ENCODE data around the gene KLHL6.
"Not testable (repeated sequence)": the region's sequence is repeated elsewhere in the genome, so short reads cannot be mapped to it uniquely, and the experiment has no call there.

Gene KLHL6

DNA sequence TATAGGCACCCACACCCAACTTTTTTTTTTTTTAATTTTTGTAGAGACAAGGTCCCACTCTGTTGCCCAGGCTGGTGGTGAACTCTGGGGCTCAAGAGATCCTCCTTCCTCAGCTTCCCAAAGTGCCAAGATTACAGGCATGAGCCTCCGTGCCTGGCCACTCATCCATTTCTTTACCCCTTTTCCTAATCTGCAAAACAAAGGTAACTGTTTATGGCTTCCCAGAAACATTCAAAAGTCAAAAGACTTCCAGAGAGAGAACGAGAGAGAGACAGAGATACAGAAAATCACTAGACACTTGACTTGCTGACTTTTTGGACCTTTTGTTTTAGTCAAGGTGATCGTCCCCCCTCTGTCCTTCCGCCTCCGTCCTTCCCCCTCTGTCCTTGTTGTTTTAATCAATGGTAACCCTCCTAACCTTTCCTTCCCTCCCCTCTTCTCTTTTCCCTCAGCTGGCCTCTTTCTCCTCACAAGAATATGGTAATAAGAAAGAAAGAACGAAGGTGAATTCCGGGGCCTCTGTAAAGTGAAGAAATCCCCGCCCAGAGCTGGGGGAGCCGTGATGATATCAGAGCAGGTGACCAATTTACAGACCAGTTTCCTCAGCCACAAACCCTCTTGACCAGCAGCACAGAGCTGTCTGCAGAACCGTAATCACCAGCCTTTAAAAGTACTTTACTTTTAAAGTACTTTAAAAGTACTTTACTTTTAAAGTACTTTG, 21.9 kb downstream of the KLHL6 start:
- in situ Hi-C loops (cut with HindIII; ENCODE audit: low sequenced_read_pairs) = no loop called here

DNA sequence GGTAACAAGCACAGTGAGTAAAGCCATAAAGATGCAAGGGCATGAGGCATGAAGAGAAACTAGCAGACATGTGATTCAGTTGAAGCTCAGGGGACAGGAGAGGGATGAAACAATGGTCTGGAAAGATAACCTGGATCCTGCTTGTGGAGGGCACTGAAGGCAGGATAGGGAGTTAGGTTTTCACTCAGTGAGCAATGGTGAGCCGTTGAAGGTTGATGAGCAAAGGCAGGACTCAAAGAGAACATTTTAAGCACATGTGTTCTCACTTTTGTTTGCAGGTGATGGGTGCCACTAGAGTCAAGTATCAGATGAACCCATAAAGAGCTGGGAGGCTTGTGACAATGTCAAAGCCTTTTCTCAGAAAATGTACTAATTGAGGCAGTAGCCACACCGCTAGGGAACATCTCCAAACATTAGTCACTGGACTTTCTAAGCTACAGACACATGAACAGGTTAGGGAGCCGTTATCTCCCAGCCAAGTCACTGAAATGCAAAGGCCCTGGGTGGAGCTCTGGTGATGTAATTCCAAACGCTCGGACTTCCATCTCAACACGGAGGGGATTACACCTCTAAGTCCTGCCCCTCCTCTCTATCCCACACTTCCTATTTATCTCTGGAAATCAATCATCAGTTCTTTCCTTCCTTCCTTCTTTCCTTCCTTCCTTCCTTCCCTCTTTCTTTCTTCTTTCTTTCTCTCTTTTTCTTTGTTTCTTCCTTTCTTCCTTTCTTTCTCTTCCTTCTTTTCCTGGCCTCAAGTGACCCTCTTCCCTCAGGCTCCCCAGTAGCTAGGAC, 22.7 kb downstream of the KLHL6 start:
- in situ Hi-C loops (cut with HindIII; ENCODE audit: low sequenced_read_pairs) = no loop called here

GRCh38 chr3:183529717-183530116, 25.8 kb downstream of the KLHL6 start:
- in situ Hi-C loops (cut with HindIII; ENCODE audit: low sequenced_read_pairs) = no loop called here

- in situ Hi-C loops (cut with HindIII; ENCODE audit: low sequenced_read_pairs) = no loop called here
These were observed 26.3 kb downstream of the KLHL6 start for GRCh38 chr3:183529185-183529584.

DNA sequence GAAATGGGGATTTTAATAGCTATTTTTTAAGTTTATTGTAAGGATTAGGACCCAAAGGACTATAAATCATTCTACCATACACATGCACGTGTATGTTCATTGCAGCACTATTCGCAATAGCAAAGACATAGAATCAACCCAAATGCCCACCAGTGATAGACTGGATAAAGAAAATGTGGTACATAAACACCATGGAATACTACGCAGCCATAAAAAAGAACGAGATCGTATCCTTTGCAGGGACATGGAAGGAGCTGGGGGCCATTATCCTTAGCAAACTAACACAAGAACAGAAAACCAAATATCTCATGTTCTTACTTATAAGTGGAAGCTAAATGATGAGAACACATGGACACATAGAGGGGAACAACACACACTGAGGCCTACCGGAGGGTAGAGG, 26.7 kb downstream of the KLHL6 start:
- in situ Hi-C loops (cut with HindIII; ENCODE audit: low sequenced_read_pairs) = not testable (repeated sequence)

DNA sequence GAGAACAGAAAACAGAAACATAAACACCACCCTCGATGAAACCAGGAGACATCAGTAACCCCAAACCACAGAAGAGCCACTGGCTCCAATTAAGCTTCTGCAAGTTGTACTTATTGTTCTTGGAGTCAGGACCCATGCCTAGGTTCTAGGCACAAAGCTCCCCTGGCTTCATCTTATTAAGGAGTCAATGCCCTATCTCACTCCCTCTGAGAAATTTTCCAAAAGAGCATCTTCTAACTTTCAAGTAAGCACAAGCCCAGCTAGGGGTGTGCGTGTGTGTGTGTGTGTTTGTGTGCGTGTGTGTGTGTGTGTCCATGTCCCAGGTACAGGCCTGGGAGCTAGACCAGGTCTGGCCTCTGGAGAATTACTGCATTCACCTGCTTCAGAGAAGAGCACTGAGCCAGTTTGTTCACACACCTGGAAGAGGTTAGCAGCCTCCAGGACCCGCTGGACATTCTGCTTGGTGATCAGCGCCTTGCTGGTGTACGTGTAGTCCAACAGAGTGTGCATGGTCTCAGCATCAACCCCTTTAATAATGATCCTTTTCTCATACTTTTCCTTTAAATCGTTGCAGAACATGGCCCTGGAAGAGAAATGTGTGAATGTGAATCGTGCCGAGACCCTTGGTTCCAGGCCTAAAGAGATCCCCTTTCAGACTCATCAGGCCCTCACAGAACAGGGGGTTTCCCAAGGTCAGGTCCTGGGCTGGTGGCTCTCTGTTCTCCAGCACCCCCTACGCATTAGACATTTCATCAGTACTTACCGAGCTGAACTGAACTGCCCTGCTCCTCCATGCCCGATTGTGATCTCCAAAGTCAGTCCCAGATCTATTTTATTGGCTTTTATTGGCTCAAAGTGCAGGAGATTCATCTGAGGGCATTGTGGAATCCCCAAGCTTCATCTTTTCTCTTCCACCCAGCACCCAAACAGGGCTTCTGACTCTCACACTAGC, 27.8 kb downstream of the KLHL6 start:
- in situ Hi-C loops (cut with HindIII; ENCODE audit: low sequenced_read_pairs) = no loop called here

DNA sequence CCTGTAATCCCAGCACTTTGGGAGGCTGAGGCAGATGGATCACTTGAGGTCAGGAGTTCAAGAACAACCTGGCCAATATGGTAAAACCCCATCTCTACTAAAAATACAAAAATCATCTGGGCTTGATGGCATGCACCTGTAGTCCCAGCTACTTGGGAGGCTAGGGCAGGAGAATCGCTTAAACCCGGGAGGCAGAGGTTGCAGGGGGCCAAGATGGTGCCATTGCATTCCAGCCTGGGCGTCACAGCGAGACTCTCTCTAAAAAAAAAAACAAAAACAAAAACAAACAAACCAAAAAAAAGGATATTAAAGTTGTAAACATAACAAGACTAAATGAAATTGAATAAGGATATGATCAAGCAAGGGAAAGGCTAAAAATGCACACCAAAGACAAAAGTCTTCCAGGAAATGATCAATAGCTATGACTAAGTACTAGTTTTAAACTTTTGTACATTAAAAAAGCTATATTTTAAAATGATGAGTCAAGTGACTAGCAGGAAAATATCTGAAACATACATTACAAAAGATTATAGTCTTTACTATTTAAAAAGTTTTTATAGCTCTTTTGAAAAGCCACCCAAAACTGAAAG, 28.6 kb downstream of the KLHL6 start:
- in situ Hi-C loops (cut with HindIII; ENCODE audit: low sequenced_read_pairs) = no loop called here

DNA sequence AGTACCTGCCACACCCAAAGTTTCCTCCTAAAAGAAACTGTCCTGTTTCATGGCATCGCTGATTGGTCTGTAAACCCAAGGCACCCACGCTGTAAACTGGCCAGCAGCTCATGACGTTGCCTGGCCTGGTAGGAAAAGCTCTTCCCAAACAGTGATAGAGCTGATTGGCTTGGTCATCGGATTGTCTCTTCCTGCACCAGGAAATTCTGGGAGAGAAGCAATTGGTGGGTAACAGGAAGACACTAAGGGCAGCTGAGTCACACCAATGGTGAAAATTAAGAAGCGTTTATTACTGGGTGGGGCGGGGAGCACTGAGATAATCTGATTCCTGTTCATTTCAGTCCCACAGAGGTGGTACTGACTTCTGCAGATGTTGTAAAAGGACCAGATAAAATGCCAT, 31.0 kb downstream of the KLHL6 start:
- in situ Hi-C loops (cut with HindIII; ENCODE audit: low sequenced_read_pairs) = no loop called here

GRCh38 chr3:183520741-183521556, 34.6 kb downstream of the KLHL6 start:
- in situ Hi-C loops (cut with HindIII; ENCODE audit: low sequenced_read_pairs) = not testable (repeated sequence)

GRCh38 chr3:183520295-183520694, 35.2 kb downstream of the KLHL6 start:
- in situ Hi-C loops (cut with HindIII; ENCODE audit: low sequenced_read_pairs) = not testable (repeated sequence)

DNA sequence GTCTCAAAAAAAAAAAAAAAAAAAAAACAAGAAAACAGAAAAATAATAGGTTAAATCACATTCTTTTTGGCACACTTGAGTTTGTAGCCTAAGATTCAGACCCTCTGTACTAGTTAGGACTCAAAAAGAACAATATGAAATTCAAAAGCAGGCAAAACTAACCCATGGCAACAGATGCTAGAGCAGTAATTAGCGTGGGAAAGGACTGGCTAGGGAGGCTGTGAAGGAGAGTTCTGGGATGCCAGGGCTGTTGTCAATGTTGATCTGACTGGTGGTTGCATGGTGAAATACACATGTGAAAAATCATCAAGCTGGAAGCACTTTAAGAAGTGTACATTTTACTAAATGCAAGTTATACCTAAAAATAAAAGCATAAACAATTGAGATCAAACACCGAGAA, 35.6 kb downstream of the KLHL6 start:
- in situ Hi-C loops (cut with HindIII; ENCODE audit: low sequenced_read_pairs) = no loop called here

- in situ Hi-C loops (cut with HindIII; ENCODE audit: low sequenced_read_pairs) = no loop called here
These were observed 36.8 kb downstream of the KLHL6 start for GRCh38 chr3:183518491-183519251.

DNA sequence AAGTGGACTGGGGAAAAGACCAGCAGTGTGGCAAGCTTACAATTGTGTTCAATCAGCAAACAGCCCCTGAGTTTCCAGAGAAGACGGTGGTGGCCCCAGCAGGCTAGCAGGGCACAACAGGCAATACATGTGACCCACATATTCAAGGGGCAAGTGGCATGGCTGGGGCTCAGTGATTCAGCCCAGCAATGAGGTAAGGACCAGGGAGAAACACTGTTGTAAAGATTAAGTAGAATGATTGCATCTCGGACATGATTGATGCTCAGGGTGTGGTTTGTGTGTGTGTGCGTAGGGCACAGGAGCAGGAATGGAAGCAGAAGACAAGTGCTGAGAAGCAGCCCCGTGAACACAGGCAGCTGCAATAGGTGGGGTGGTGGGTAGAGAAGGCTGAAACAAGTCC, 37.9 kb downstream of the KLHL6 start:
- in situ Hi-C loops (cut with HindIII; ENCODE audit: low sequenced_read_pairs) = no loop called here

- in situ Hi-C loops (cut with HindIII; ENCODE audit: low sequenced_read_pairs) = no loop called here
These were observed 39.3 kb downstream of the KLHL6 start for GRCh38 chr3:183515968-183516851.

- in situ Hi-C loops (cut with HindIII; ENCODE audit: low sequenced_read_pairs) = no loop called here
These were observed 41.5 kb downstream of the KLHL6 start for GRCh38 chr3:183514021-183514420.

GRCh38 chr3:183513046-183513706, 42.3 kb downstream of the KLHL6 start:
- in situ Hi-C loops (cut with HindIII; ENCODE audit: low sequenced_read_pairs) = no loop called here

DNA sequence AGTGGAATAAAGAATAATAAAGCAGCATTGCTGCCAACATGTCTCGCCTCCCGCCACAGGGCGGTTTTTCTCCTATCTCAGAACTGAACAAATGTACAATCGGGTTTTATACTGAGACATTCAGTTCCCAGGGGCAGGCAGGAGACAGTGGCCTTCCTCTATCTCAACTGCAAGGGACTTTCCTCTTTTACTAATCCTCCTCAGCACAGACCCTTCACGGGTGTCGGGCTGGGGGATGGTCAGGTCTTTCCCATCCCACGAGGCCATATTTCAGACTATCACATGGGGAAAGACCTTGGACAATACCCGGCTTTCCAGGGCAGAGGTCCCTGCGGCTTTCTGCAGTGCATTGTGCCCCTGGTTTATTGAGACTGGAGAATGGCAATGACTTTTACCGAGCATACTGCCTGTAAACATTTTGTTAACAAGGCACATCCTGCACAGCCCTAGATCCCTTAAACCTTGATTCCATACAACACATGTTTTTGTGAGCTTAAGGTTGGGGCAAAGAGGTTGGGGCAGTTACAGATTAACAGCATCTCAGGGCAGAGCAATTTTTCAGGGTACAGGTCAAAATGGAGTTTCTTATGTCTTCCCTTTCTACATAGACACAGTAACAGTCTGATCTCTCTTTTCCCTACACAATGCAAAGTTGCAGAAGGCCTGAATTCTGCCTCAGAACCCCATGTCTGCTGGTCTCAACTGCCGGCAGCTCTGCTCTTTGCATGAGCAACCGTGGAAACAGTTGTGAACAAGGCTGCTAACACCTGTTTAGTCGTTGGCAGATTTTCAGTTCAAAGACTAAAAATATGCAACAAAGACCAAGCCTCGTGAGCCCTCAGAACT, 44.0 kb downstream of the KLHL6 start:
- in situ Hi-C loops (cut with HindIII; ENCODE audit: low sequenced_read_pairs) = not testable (repeated sequence)

Data from endothelial cell of hepatic sinusoid (primary cell).